Measurements from ENCODE around the gene GRP. TPM values are rescaled to one million over a fixed set of nuclear protein-coding genes. Genes with fewer than 3 reads are reported as not detected.

GRP gene
- total RNA-seq, 3 donors from 2014 or later, result 1.4 TPM; not detected in 2

- intact Hi-C loops (cut with DNase I, micrococcal nuclease), result no loop called here
- H3K4me3 ChIP-seq, result no peak overlapping the region
- TF ChIP-seq, protein P1, sequence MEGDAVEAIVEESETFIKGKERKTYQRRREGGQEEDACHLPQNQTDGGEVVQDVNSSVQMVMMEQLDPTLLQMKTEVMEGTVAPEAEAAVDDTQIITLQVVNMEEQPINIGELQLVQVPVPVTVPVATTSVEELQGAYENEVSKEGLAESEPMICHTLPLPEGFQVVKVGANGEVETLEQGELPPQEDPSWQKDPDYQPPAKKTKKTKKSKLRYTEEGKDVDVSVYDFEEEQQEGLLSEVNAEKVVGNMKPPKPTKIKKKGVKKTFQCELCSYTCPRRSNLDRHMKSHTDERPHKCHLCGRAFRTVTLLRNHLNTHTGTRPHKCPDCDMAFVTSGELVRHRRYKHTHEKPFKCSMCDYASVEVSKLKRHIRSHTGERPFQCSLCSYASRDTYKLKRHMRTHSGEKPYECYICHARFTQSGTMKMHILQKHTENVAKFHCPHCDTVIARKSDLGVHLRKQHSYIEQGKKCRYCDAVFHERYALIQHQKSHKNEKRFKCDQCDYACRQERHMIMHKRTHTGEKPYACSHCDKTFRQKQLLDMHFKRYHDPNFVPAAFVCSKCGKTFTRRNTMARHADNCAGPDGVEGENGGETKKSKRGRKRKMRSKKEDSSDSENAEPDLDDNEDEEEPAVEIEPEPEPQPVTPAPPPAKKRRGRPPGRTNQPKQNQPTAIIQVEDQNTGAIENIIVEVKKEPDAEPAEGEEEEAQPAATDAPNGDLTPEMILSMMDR (IDR thresholded peaks at IDR 0.05), result no peak
- H3K36me3 ChIP-seq (ENCODE audit: low read depth), result no peaks in the 10 kb centered on the region
- no peaks in the 10 kb centered on the region for H3K4me1 ChIP-seq (ENCODE audit: low read depth)
- no peaks in the 10 kb centered on the region for H3K9me3 ChIP-seq
- DNase-seq (no peak), ATAC-seq (no peak)
Measured at GRCh38 chr18:59202258-59202820, 17.6 kb upstream of the GRP start.

- TF ChIP-seq, protein P1 (IDR thresholded peaks at IDR 0.05), result no peak
- Histone ChIP-seq H3K9me3 (no peaks in the 10 kb centered on the region), H3K4me3 (no peak overlapping the region), H3K4me1 (ENCODE audit: low read depth) (no peaks in the 10 kb centered on the region), H3K36me3 (ENCODE audit: low read depth) (no peaks in the 10 kb centered on the region)
- intact Hi-C loops (cut with DNase I, micrococcal nuclease), result no loop called here
- DNase-seq, result no peak
- no peak for ATAC-seq
Measured at GRCh38 chr18:59207506-59207905, 12.5 kb upstream of the GRP start.

DNA sequence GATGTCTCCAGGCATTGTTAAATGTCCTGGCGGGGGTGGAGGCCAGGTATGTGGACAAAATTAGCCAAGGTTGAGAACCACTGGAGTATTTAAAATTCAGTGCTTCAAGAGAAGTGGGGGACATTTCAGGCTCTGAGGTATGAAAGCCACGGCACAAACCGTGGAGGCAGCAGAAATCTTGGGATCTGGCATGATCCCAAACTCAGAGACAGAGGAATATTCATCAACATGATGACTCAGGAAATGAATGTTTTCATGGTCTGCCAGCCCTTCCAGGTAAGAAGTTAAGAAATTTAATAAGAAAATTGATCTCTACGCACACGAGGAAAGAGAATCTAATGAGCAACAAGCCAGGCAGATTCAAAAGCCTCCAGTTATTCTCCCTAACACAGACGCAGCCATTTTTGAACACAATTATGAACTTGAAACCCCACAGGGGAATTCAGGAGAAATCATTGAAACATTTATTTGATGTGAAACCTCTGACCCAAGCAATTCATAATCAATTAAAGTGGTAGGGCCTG lies 11.3 kb upstream of the GRP start:
- intact Hi-C loops (cut with DNase I, micrococcal nuclease), result no loop called here
- TF ChIP-seq, protein P1 (IDR thresholded peaks at IDR 0.05), result no peak
- no peaks in the 10 kb centered on the region for H3K9me3 ChIP-seq
- no peak for DNase-seq
- no peaks in the 10 kb centered on the region for H3K36me3 ChIP-seq (ENCODE audit: low read depth)
- ATAC-seq, result no peak
- H3K4me3 ChIP-seq, result no peak overlapping the region
- H3K4me1 ChIP-seq (ENCODE audit: low read depth), result no peaks in the 10 kb centered on the region

DNA sequence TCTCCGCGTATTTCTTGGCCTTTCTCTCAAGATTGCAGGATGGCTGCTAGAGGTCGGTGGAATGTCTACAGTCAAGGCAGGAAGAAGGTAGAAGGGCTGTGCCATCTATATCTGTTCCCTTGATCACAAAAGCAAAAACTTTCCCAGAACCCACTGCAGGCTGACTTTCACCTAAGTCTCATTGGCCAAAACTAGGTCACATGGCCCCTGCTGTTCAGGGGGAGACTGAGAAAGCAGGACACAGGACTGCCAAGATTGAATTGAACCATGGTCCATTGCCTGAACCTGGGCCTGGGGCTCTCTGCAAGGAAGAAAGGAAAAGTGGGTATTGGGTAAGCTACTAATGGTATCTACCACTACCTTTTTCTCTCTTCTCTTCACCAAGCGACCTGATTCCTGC lies 9.7 kb upstream of the GRP start:
- Histone ChIP-seq H3K9me3 (no peaks in the 10 kb centered on the region), H3K4me3 (no peak overlapping the region), H3K36me3 (ENCODE audit: low read depth) (no peaks in the 10 kb centered on the region), H3K4me1 (ENCODE audit: low read depth) (no peaks in the 10 kb centered on the region)
- no peak for ATAC-seq
- TF ChIP-seq, protein P1 (IDR thresholded peaks at IDR 0.05), result no peak
- intact Hi-C loops (cut with DNase I, micrococcal nuclease), result no loop called here
- DNase-seq, result no peak

DNA sequence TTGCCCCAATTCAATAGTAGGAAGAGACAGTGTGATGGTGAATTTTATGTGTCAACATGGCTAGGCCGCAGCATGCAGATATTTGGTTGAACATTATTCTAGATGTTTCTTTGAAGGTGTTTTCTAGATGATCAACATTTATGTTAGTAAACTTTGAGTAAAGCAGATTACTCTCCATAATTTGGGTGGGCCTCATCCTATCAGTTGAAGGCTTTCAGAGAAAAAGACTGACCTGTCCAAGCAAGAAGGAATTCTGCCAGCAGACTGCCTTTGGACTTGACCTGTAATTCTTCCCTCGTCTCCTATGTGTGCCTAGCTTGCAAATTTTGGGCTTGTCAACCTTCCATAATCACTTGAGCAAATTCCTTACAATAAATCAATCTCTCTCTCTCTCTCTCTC lies 8.3 kb upstream of the GRP start:
- ATAC-seq (no peak), DNase-seq (no peak)
- intact Hi-C loops (cut with DNase I, micrococcal nuclease), result no loop called here
- H3K4me1 ChIP-seq (ENCODE audit: low read depth), result no peaks in the 10 kb centered on the region
- TF ChIP-seq, protein P1 (IDR thresholded peaks at IDR 0.05), result no peak
- no peak overlapping the region for H3K4me3 ChIP-seq
- H3K9me3 ChIP-seq, result no peaks in the 10 kb centered on the region
- no peaks in the 10 kb centered on the region for H3K36me3 ChIP-seq (ENCODE audit: low read depth)

DNA sequence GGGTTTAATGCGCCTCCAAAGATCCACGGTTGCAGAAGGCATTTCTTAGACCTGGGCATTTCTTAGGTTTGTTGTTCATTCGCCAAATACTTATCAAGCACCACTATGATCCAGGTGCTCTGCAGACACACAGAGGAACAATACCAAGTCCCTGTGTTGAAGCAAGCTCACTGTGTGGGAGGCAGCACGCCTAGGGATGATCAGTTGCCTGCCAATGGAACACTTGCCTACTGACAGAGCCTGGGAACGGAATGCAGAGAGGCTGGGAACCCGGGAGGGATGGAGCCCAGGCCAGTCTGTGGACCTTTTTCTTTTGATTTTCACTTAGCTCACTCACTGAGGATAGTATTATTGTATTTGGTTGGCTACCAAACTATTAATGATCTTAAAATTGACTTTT lies 1.9 kb upstream of the GRP start:
- ATAC-seq (no peak), DNase-seq (no peak)
- TF ChIP-seq, protein P1 (IDR thresholded peaks at IDR 0.05), result no peak
- Histone ChIP-seq H3K4me1 (ENCODE audit: low read depth) (no peaks in the 10 kb centered on the region), H3K4me3 (no peak overlapping the region), H3K9me3 (no peaks in the 10 kb centered on the region), H3K36me3 (ENCODE audit: low read depth) (no peaks in the 10 kb centered on the region)
- intact Hi-C loops (cut with DNase I, micrococcal nuclease), result no loop called here

Measured in mucosa of descending colon (tissue), 3 donors.